T-cell (primary cell): ENCODE data around the gene RIN3. TPM values are rescaled to one million over a fixed set of nuclear protein-coding genes. Genes with fewer than 3 reads are reported as not detected.

Experiments
- ATAC-seq, 4 experiments: fragments of 200-7000 bp in 3 of 4; fragments of 150-1000 bp in 1 of 4; cut with Tn5 transposase; replicated peaks in 1 of 4; 1 replicate in 3 of 4; 2 replicates in 1 of 4; pipeline ENCODE4 v1.10.0; 2021; ENCODE audit warnings: moderate library complexity in 3 of 4, mild to moderate bottlenecking in 2 of 4, moderate number of reproducible peaks in 1 of 4
- CTCF ChIA-PET, 2 donors: fragments of 300-600 bp; sonication (Branson Sonifier 250); formaldehyde crosslinking; loops; one replicate each; lab custom pipeline; 2022; ENCODE audit warnings: antibody characterized with exemption in 2 of 2; lab: Charles Lee
- POLR2A ChIA-PET, 2 donors: fragments of 300-600 bp; sonication (Branson Sonifier 250); formaldehyde crosslinking; loops; one replicate each; lab custom pipeline; 2022; ENCODE audit warnings: antibody characterized with exemption in 2 of 2; lab: Charles Lee
- DNase-seq, 35 experiments: peaks; one replicate each; pipeline versions ENCODE4 v3.0.0 to v3.0.0-alpha.2; 2013 to 2023
- H3K27ac ChIP-seq: one replicate; pipeline ENCODE4 v1.5.1; 2013; ENCODE audit warnings: low read length
- H3K27me3 ChIP-seq, 2 experiments: replicated peaks in 1 of 2; 1 replicate in 1 of 2; 2 replicates in 1 of 2; pipeline versions ENCODE4 v1.6.1 to v1.7.0; 2013; ENCODE audit warnings: low read length in 1 of 2, mixed read lengths in 1 of 2; ENCODE audit not compliant: control insufficient read depth in 2 of 2, insufficient read depth in 2 of 2; ENCODE audit errors: extremely low read depth in 1 of 2
- H3K36me3 ChIP-seq, 2 donors: 1 replicate in 1 of 2; 2 replicates in 1 of 2; pipeline versions ENCODE4 v1.6.1 to v1.7.0; 2013; ENCODE audit warnings: low read length in 1 of 2; ENCODE audit not compliant: control insufficient read depth in 2 of 2, insufficient read depth in 1 of 2; ENCODE audit errors: extremely low read depth in 1 of 2
- H3K4me1 ChIP-seq, 2 experiments: 1 replicate in 1 of 2; 2 replicates in 1 of 2; pipeline versions ENCODE4 v1.6.1 to v1.7.0; 2013; ENCODE audit warnings: low read length in 2 of 2, mixed read lengths in 1 of 2; ENCODE audit not compliant: insufficient read depth in 2 of 2, control insufficient read depth in 1 of 2; ENCODE audit errors: extremely low read depth in 1 of 2
- H3K4me3 ChIP-seq, 2 donors: 1 replicate in 1 of 2; 2 replicates in 1 of 2; pipeline versions ENCODE4 v1.5.1 to v1.7.0; 2013; ENCODE audit warnings: mild to moderate bottlenecking in 2 of 2, low read length in 1 of 2, moderate library complexity in 1 of 2; ENCODE audit not compliant: control insufficient read depth in 1 of 2; ENCODE audit errors: extremely low read depth in 1 of 2
- H3K9me3 ChIP-seq: 2 replicates; pipeline ENCODE4 v1.7.0; 2013
- H3K27ac Mint-ChIP-seq, 2 donors: one replicate each; pipeline ENCODE4 v1.8.0; 2020 to 2021; ENCODE audit warnings: mild to moderate bottlenecking in 2 of 2, mixed read lengths in 2 of 2
- H3K27me3 Mint-ChIP-seq, 2 donors: one replicate each; pipeline ENCODE4 v1.8.0; 2021 to 2022; ENCODE audit warnings: mixed read lengths in 2 of 2
- H3K36me3 Mint-ChIP-seq: one replicate; pipeline ENCODE4 v1.8.0; 2021; ENCODE audit warnings: mixed read lengths
- H3K4me1 Mint-ChIP-seq, 3 donors: one replicate each; pipeline ENCODE4 v1.8.0; 2020 to 2022; ENCODE audit warnings: mixed read lengths in 3 of 3, mild to moderate bottlenecking in 1 of 3
- H3K4me3 Mint-ChIP-seq, 3 donors: one replicate each; pipeline ENCODE4 v1.8.0; 2020 to 2022; ENCODE audit warnings: mild to moderate bottlenecking in 3 of 3, mixed read lengths in 3 of 3, moderate library complexity in 3 of 3
- H3K9me3 Mint-ChIP-seq, 3 donors: one replicate each; pipeline ENCODE4 v1.8.0; 2020 to 2022; ENCODE audit warnings: mixed read lengths in 3 of 3
- WGBS: methylation state at CpG from one replicate; pipeline ENCODE4 v1.1.5; 2013; ENCODE audit warnings: missing lambda C conversion rate; ENCODE audit not compliant: insufficient coverage; 5-methylcytosine and 5-hydroxymethylcytosine counted together
- total RNA-seq, 35 experiments: library from RNA in 6 of 35; stranded (reverse) in 6 of 35; fragments of 120-200 nt in 1 of 35; gene quantifications; one replicate each; pipeline versions ENCODE4 v1.2.1 to v1.2.4 and lab custom pipeline; 2013 to 2026

Gene RIN3
- total RNA-seq, 5 donors from 2014 or later (not counting 1 experiment from before 2014, with no cell fraction given) = 89.9 to 107 (median 97.0) TPM

- H3K27ac ChIP-seq = no peak overlapping the region
- H3K27ac Mint-ChIP-seq = no peak overlapping the region
Observed at GRCh38 chr14:92631098-92631497, 117.5 kb downstream of the RIN3 start.

GRCh38 chr14:92632546-92633273 lies 119.1 kb downstream of the RIN3 start:
- H3K27me3 ChIP-seq = no peaks in the 10 kb centered on the region
- WGBS = 86% methylated on average over 15 of the region's 15 CpGs
- Mint-ChIP-seq H3K27me3 (no peaks in the 10 kb centered on the region), H3K4me1 (peaks cover 13 to 18% (median 14%) of the 10 kb centered on the region in 3 donors), H3K4me3 (no peak overlapping the region), H3K36me3 (peaks cover 4% of the 10 kb centered on the region), H3K9me3 (peaks cover 0 to 4% (median 4%) of the 10 kb centered on the region in 3 donors), H3K27ac (peak overlapping the region in 1 of 2 donors; percentile 75)
- DNase-seq = peak in 1 of 35 experiments; percentile 17
- no peak for ATAC-seq
- H3K4me1 ChIP-seq = peaks cover 0 to 12% of the 10 kb centered on the region in 2 experiments
- H3K36me3 ChIP-seq = peaks cover 2 to 5% of the 10 kb centered on the region in 2 donors
- CTCF ChIA-PET = no interaction called here
- H3K4me3 ChIP-seq = no peak overlapping the region
- H3K9me3 ChIP-seq = no peaks in the 10 kb centered on the region
- H3K27ac ChIP-seq = no peak overlapping the region
- POLR2A ChIA-PET = no interaction called here

More at GRCh38 chr14:92631098-92631497, 117.5 kb downstream of the RIN3 start:
- Histone ChIP-seq H3K36me3 (peaks cover 2 to 5% of the 10 kb centered on the region in 2 donors), H3K9me3 (no peaks in the 10 kb centered on the region), H3K4me1 (peaks cover 0 to 10% of the 10 kb centered on the region in 2 experiments), H3K4me3 (no peak overlapping the region), H3K27me3 (no peaks in the 10 kb centered on the region)
- Mint-ChIP-seq H3K4me1 (peaks cover 13 to 18% (median 13%) of the 10 kb centered on the region in 3 donors), H3K4me3 (no peak overlapping the region), H3K36me3 (peaks cover 11% of the 10 kb centered on the region), H3K9me3 (peaks cover 4 to 17% (median 12%) of the 10 kb centered on the region in 3 donors), H3K27me3 (no peaks in the 10 kb centered on the region)
- peak in 1 of 35 experiments; percentile 18 for DNase-seq
- CTCF ChIA-PET = no interaction called here
- ATAC-seq = no peak
- POLR2A ChIA-PET = interaction anchor here in 1 of 2 donors (0.7 kb wide), 1 partner anchor 557 kb away, joined by 3 read pairs; no protein-coding TSS in a partner anchor
- WGBS = 94% methylated on average over 2 of the region's 4 CpGs

- Mint-ChIP-seq H3K27me3 (no peaks in the 10 kb centered on the region), H3K4me3 (no peak overlapping the region), H3K4me1 (peaks cover 16 to 20% (median 19%) of the 10 kb centered on the region in 3 donors), H3K9me3 (no peaks in the 10 kb centered on the region), H3K27ac (peak overlapping the region in 1 of 2 donors; percentile 75), H3K36me3 (no peaks in the 10 kb centered on the region)
- ATAC-seq (no peak), DNase-seq (peak in 1 of 35 experiments; percentile 5)
- no peak overlapping the region for H3K27ac ChIP-seq
- CTCF ChIA-PET = interaction anchor here in 1 of 2 donors (0.6 kb wide), 1 partner anchor 135 kb away, joined by 3 read pairs; no protein-coding TSS in a partner anchor
- peaks cover 2 to 5% of the 10 kb centered on the region in 2 donors for H3K36me3 ChIP-seq
- no peaks in the 10 kb centered on the region for H3K27me3 ChIP-seq
- POLR2A ChIA-PET = interaction anchor here in 1 of 2 donors (0.6 kb wide), 1 partner anchor 33 kb away, joined by 3 read pairs; no protein-coding TSS in a partner anchor
- H3K4me3 ChIP-seq = no peak overlapping the region
- no peaks in the 10 kb centered on the region for H3K9me3 ChIP-seq
- peaks cover 0 to 12% of the 10 kb centered on the region in 2 experiments for H3K4me1 ChIP-seq
- WGBS = 93% methylated on average over 5 of the region's 5 CpGs
Observed at GRCh38 chr14:92633274-92633616, 119.7 kb downstream of the RIN3 start.

- H3K9me3 Mint-ChIP-seq = no peaks in the 10 kb centered on the region
- Histone ChIP-seq H3K27ac (no peak overlapping the region), H3K36me3 (peaks cover 4 to 8% of the 10 kb centered on the region in 2 donors), H3K4me3 (no peak overlapping the region), H3K4me1 (peaks cover 0 to 12% of the 10 kb centered on the region in 2 experiments), H3K9me3 (no peaks in the 10 kb centered on the region), H3K27me3 (no peaks in the 10 kb centered on the region)
- CTCF ChIA-PET = interaction anchor here in 1 of 2 donors (0.6 to 1.2 kb wide), 2 partner anchors 20 to 135 kb away, joined by 3 read pairs; no protein-coding TSS in a partner anchor
- H3K27ac Mint-ChIP-seq = peak overlapping the region in 1 of 2 donors; percentile 75
- H3K36me3 Mint-ChIP-seq = no peaks in the 10 kb centered on the region
- POLR2A ChIA-PET = interaction anchor here in 1 of 2 donors (0.6 kb wide), 1 partner anchor 32 kb away, joined by 3 read pairs; no protein-coding TSS in a partner anchor
- H3K4me3 Mint-ChIP-seq = no peak overlapping the region
- H3K4me1 Mint-ChIP-seq = peaks cover 16 to 20% (median 19%) of the 10 kb centered on the region in 3 donors
- ATAC-seq (no peak), DNase-seq (no peak)
- H3K27me3 Mint-ChIP-seq = no peaks in the 10 kb centered on the region
Observed at GRCh38 chr14:92633724-92634123, 120.1 kb downstream of the RIN3 start.

GRCh38 chr14:92635031-92635430 lies 121.5 kb downstream of the RIN3 start:
- POLR2A ChIA-PET = no interaction called here
- H3K9me3 ChIP-seq = no peaks in the 10 kb centered on the region
- no peaks in the 10 kb centered on the region for H3K27me3 ChIP-seq
- ATAC-seq = no peak
- Mint-ChIP-seq H3K27me3 (no peaks in the 10 kb centered on the region), H3K27ac (no peak overlapping the region), H3K36me3 (no peaks in the 10 kb centered on the region), H3K4me3 (no peak overlapping the region), H3K4me1 (peaks cover 16 to 19% (median 19%) of the 10 kb centered on the region in 3 donors), H3K9me3 (no peaks in the 10 kb centered on the region)
- H3K4me3 ChIP-seq = no peak overlapping the region
- H3K36me3 ChIP-seq = peaks cover 3 to 10% of the 10 kb centered on the region in 2 donors
- DNase-seq = peak in 1 of 35 experiments; percentile 10
- H3K27ac ChIP-seq = no peak overlapping the region
- no CpG with 5 or more reads among the region's 4 CpGs for WGBS
- CTCF ChIA-PET = interaction anchor here in 1 of 2 donors (1.2 to 1.4 kb wide), 2 partner anchors 22 to 27 kb away, joined by 3 read pairs; no protein-coding TSS in a partner anchor
- peaks cover 0 to 12% of the 10 kb centered on the region in 2 experiments for H3K4me1 ChIP-seq

- H3K4me1 Mint-ChIP-seq = peaks cover 16 to 19% (median 19%) of the 10 kb centered on the region in 3 donors
- Histone ChIP-seq H3K4me1 (peaks cover 0 to 12% of the 10 kb centered on the region in 2 experiments), H3K27ac (no peak overlapping the region), H3K4me3 (no peak overlapping the region), H3K9me3 (no peaks in the 10 kb centered on the region), H3K27me3 (no peaks in the 10 kb centered on the region), H3K36me3 (peaks cover 4 to 8% of the 10 kb centered on the region in 2 donors)
- no peaks in the 10 kb centered on the region for H3K27me3 Mint-ChIP-seq
- DNase-seq (no peak), ATAC-seq (no peak)
- H3K4me3 Mint-ChIP-seq = no peak overlapping the region
- no peaks in the 10 kb centered on the region for H3K9me3 Mint-ChIP-seq
- ChIA-PET POLR2A (interaction anchor here in 1 of 2 donors (0.6 kb wide), 1 partner anchor 529 kb away, joined by 3 read pairs; no protein-coding TSS in a partner anchor), CTCF (interaction anchor here (0.6 to 1.4 kb wide), 2 partner anchors 28 to 584 kb away, joined by 3 read pairs; no protein-coding TSS in a partner anchor)
- peak overlapping the region in 1 of 2 donors; percentile 77 for H3K27ac Mint-ChIP-seq
- WGBS = 83% methylated on average over 4 of the region's 4 CpGs
- no peaks in the 10 kb centered on the region for H3K36me3 Mint-ChIP-seq
Observed at GRCh38 chr14:92635896-92636295, 122.3 kb downstream of the RIN3 start.
